ENCODE data around the gene AOC2.
A peak's percentile ranks its signal among the peaks of the same experiment; 100 is the strongest.

Gene AOC2

GRCh38 chr17:42835732-42836131 lies 8.6 kb upstream of the AOC2 start:
- H3K27me3 ChIP-seq (ENCODE audit: insufficient read depth, low read length) = no peaks in the 10 kb centered on the region
- H3K4me2 ChIP-seq (ENCODE audit: low read length) = no peak overlapping the region
- no peak overlapping the region for H3K4me3 ChIP-seq (ENCODE audit: low read depth, low read length, poor library complexity, severe bottlenecking)
- no peaks in the 10 kb centered on the region for H4K20me1 ChIP-seq (ENCODE audit: insufficient read depth, low read length)
- no peak overlapping the region for H2AFZ ChIP-seq (ENCODE audit: low read length)
- no peak overlapping the region for H3K27ac ChIP-seq (ENCODE audit: low read depth, low read length, poor library complexity, severe bottlenecking)
- no peaks in the 10 kb centered on the region for H3K9me3 ChIP-seq (ENCODE audit: low read length)
- H3K4me1 ChIP-seq (ENCODE audit: insufficient read depth, low read length, severe bottlenecking) = peaks cover 21% of the 10 kb centered on the region
- H3F3A ChIP-seq (ENCODE audit: insufficient read depth, low read length) = no peaks in the 10 kb centered on the region
- peaks cover 62% of the 10 kb centered on the region for H3K36me3 ChIP-seq (ENCODE audit: insufficient read depth, low read length)
- TF ChIP-seq CTCF (IDR thresholded peaks at IDR 0.05; ENCODE audit: low read length) (no peak), EZH2 (IDR thresholded peaks at IDR 0.05; ENCODE audit: borderline replicate concordance, low read length) (no peak)
- H3K9ac ChIP-seq (ENCODE audit: low read length) = no peak overlapping the region
- H3K9me2 ChIP-seq (ENCODE audit: low read depth, low read length) = no peaks in the 10 kb centered on the region
- H3K79me2 ChIP-seq (ENCODE audit: insufficient read depth, low read length) = peaks cover 18% of the 10 kb centered on the region

GRCh38 chr17:42841975-42842685 lies 2.2 kb upstream of the AOC2 start:
- H3K9me2 ChIP-seq (ENCODE audit: low read depth, low read length) = no peaks in the 10 kb centered on the region
- H2AFZ ChIP-seq (ENCODE audit: low read length) = no peak overlapping the region
- H3K9me3 ChIP-seq (ENCODE audit: low read length) = no peaks in the 10 kb centered on the region
- H3K4me3 ChIP-seq (ENCODE audit: low read depth, low read length, poor library complexity, severe bottlenecking) = no peak overlapping the region
- H3K9ac ChIP-seq (ENCODE audit: low read length) = no peak overlapping the region
- H3K79me2 ChIP-seq (ENCODE audit: insufficient read depth, low read length) = no peaks in the 10 kb centered on the region
- TF ChIP-seq CTCF (IDR thresholded peaks at IDR 0.05; ENCODE audit: low read length) (no peak), EZH2 (IDR thresholded peaks at IDR 0.05; ENCODE audit: borderline replicate concordance, low read length) (no peak)
- peaks cover 88% of the 10 kb centered on the region for H3K36me3 ChIP-seq (ENCODE audit: insufficient read depth, low read length)
- no peak overlapping the region for H3K27ac ChIP-seq (ENCODE audit: low read depth, low read length, poor library complexity, severe bottlenecking)
- no peaks in the 10 kb centered on the region for H3K27me3 ChIP-seq (ENCODE audit: insufficient read depth, low read length)
- no peaks in the 10 kb centered on the region for H4K20me1 ChIP-seq (ENCODE audit: insufficient read depth, low read length)
- no peaks in the 10 kb centered on the region for H3K4me1 ChIP-seq (ENCODE audit: insufficient read depth, low read length, severe bottlenecking)
- H3K4me2 ChIP-seq (ENCODE audit: low read length) = no peak overlapping the region
- no peaks in the 10 kb centered on the region for H3F3A ChIP-seq (ENCODE audit: insufficient read depth, low read length)

- no peaks in the 10 kb centered on the region for H3K79me2 ChIP-seq (ENCODE audit: insufficient read depth, low read length)
- no peaks in the 10 kb centered on the region for H4K20me1 ChIP-seq (ENCODE audit: insufficient read depth, low read length)
- H3K27me3 ChIP-seq (ENCODE audit: insufficient read depth, low read length) = no peaks in the 10 kb centered on the region
- H3K4me2 ChIP-seq (ENCODE audit: low read length) = no peak overlapping the region
- no peak overlapping the region for H3K4me3 ChIP-seq (ENCODE audit: low read depth, low read length, poor library complexity, severe bottlenecking)
- H3F3A ChIP-seq (ENCODE audit: insufficient read depth, low read length) = no peaks in the 10 kb centered on the region
- H2AFZ ChIP-seq (ENCODE audit: low read length) = no peak overlapping the region
- H3K9me3 ChIP-seq (ENCODE audit: low read length) = no peaks in the 10 kb centered on the region
- no peaks in the 10 kb centered on the region for H3K4me1 ChIP-seq (ENCODE audit: insufficient read depth, low read length, severe bottlenecking)
- no peaks in the 10 kb centered on the region for H3K9me2 ChIP-seq (ENCODE audit: low read depth, low read length)
- TF ChIP-seq EZH2 (IDR thresholded peaks at IDR 0.05; ENCODE audit: borderline replicate concordance, low read length) = no peak
- peak; percentile 70 for TF ChIP-seq CTCF (IDR thresholded peaks at IDR 0.05; ENCODE audit: low read length)
- no peak overlapping the region for H3K9ac ChIP-seq (ENCODE audit: low read length)
- no peak overlapping the region for H3K27ac ChIP-seq (ENCODE audit: low read depth, low read length, poor library complexity, severe bottlenecking)
- peaks cover 74% of the 10 kb centered on the region for H3K36me3 ChIP-seq (ENCODE audit: insufficient read depth, low read length)
Observed at GRCh38 chr17:42843358-42843934, 934 bp upstream of the AOC2 start.

Data from OCI-LY1 (cell line).